ENCODE measurements around the gene DSCAML1.

The DSCAML1 gene

GRCh38 chr11:117724104-117724503, 72.9 kb downstream of the DSCAML1 start:
- DNase-seq (ENCODE audit: low spot score) = no peak

- no peak for DNase-seq (ENCODE audit: low spot score)
Measured at GRCh38 chr11:117723277-117724024, 73.6 kb downstream of the DSCAML1 start.

- DNase-seq (ENCODE audit: low spot score) = no peak
Measured at GRCh38 chr11:117722082-117722481, 74.9 kb downstream of the DSCAML1 start.

GRCh38 chr11:117720061-117720511, 76.9 kb downstream of the DSCAML1 start:
- DNase-seq (ENCODE audit: low spot score) = no peak

- DNase-seq (ENCODE audit: low spot score) = no peak
Measured at GRCh38 chr11:117719480-117719879, 77.5 kb downstream of the DSCAML1 start.

- DNase-seq (ENCODE audit: low spot score) = peak; percentile 31
Measured at GRCh38 chr11:117717485-117718314, 79.3 kb downstream of the DSCAML1 start.

- no peak for DNase-seq (ENCODE audit: low spot score)
Measured at GRCh38 chr11:117716521-117717440, 80.2 kb downstream of the DSCAML1 start.

GRCh38 chr11:117715801-117716200, 81.2 kb downstream of the DSCAML1 start:
- no peak for DNase-seq (ENCODE audit: low spot score)

- no peak for DNase-seq (ENCODE audit: low spot score)
Measured at GRCh38 chr11:117713538-117713991, 83.5 kb downstream of the DSCAML1 start.

- no peak for DNase-seq (ENCODE audit: low spot score)
Measured at GRCh38 chr11:117712530-117712929, 84.5 kb downstream of the DSCAML1 start.

- no peak for DNase-seq (ENCODE audit: low spot score)
Measured at GRCh38 chr11:117711331-117711730, 85.7 kb downstream of the DSCAML1 start.

- DNase-seq (ENCODE audit: low spot score) = no peak
Measured at GRCh38 chr11:117710211-117710610, 86.8 kb downstream of the DSCAML1 start.

- DNase-seq (ENCODE audit: low spot score) = no peak
Measured at GRCh38 chr11:117706322-117706814, 90.6 kb downstream of the DSCAML1 start.

GRCh38 chr11:117705866-117706265, 91.2 kb downstream of the DSCAML1 start:
- DNase-seq (ENCODE audit: low spot score) = no peak

- DNase-seq (ENCODE audit: low spot score) = no peak
Measured at GRCh38 chr11:117704395-117705100, 92.5 kb downstream of the DSCAML1 start.

- peak; percentile 61 for DNase-seq (ENCODE audit: low spot score)
Measured at GRCh38 chr11:117702946-117703598, 93.9 kb downstream of the DSCAML1 start.

GRCh38 chr11:117701781-117702180, 95.2 kb downstream of the DSCAML1 start:
- no peak for DNase-seq (ENCODE audit: low spot score)

GRCh38 chr11:117700551-117700950, 96.5 kb downstream of the DSCAML1 start:
- no peak for DNase-seq (ENCODE audit: low spot score)

GRCh38 chr11:117697319-117697718, 99.7 kb downstream of the DSCAML1 start:
- no peak for DNase-seq (ENCODE audit: low spot score)

- DNase-seq (ENCODE audit: low spot score) = no peak
Measured at GRCh38 chr11:117696540-117696939, 100.5 kb downstream of the DSCAML1 start.

- DNase-seq (ENCODE audit: low spot score) = no peak
Measured at GRCh38 chr11:117693344-117693743, 103.7 kb downstream of the DSCAML1 start.

All from HuH-7 (cell line).